ENCODE data around the gene TROAP.
A peak's percentile ranks its signal among the peaks of the same experiment; 100 is the strongest.
"Not testable (repeated sequence)": the region's sequence is repeated elsewhere in the genome, so short reads cannot be mapped to it uniquely, and the experiment has no call there.

Gene TROAP

GRCh38 chr12:49369411-49370145, 46.5 kb downstream of the TROAP start:
- peak; percentile 32 for DNase-seq

GRCh38 chr12:49370539-49370938, 47.5 kb downstream of the TROAP start:
- no peak for DNase-seq

GRCh38 chr12:49375406-49375805, 52.4 kb downstream of the TROAP start:
- DNase-seq: no peak

GRCh38 chr12:49377386-49377785, 54.3 kb downstream of the TROAP start:
- DNase-seq: no peak

GRCh38 chr12:49380184-49380583, 57.1 kb downstream of the TROAP start:
- not testable (repeated sequence) for DNase-seq
